NCI-H146 treated with DMSO at 0.1 percent for 48 hours (cell line): ENCODE data around the gene YAP1.

Experiments
- DNase-seq: peaks from one replicate; lab custom pipeline; 2025; ENCODE audit not compliant: unreplicated experiment; lab: John Stamatoyannopoulos, UW

The YAP1 gene

DNA sequence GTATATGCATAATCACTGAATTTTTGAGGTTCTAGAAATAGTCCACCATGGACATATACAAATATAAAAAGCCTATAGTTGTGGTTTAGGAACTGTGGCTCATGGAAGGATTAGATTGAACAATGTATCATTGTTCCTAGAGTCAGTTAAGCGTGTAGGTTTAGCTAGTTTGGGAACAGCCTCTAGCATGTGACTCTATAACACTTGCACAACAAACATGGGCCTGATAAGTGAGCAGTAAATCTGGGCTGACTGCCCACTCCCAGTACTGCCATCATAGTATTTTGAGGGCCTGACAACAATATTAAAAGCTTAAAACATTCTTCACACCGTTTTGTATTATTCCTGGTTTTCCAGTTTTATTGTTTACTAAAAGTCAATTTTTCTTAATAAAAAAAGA is 47.0 kb downstream of the YAP1 start:
- no peak for DNase-seq

- no peak for DNase-seq
Measured at GRCh38 chr11:102158164-102158735, 48.0 kb downstream of the YAP1 start.

GRCh38 chr11:102163368-102163767 is 53.1 kb downstream of the YAP1 start:
- DNase-seq: no peak

GRCh38 chr11:102166175-102167064 is 56.2 kb downstream of the YAP1 start:
- DNase-seq: no peak

- no peak for DNase-seq
Measured at GRCh38 chr11:102168481-102168880, 58.2 kb downstream of the YAP1 start.

DNA sequence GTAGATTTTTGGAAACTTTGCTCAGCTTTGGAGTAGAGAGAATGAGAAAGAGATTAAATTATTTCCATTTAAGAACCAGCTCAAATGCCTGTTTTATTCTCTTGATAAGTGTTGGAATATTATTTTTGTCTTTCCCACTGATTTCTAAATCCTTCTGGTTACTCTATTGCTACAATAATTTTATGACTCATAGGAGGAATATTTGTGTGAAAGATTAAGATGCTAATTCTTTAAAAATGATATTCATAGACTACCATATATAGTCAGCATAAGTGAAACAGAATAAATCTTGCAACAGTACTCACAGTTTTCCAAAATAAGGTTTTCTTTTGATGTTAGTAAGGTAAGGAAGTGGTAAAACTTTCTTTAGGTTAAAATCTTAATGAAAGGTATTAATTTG is 60.9 kb downstream of the YAP1 start:
- no peak for DNase-seq

DNA sequence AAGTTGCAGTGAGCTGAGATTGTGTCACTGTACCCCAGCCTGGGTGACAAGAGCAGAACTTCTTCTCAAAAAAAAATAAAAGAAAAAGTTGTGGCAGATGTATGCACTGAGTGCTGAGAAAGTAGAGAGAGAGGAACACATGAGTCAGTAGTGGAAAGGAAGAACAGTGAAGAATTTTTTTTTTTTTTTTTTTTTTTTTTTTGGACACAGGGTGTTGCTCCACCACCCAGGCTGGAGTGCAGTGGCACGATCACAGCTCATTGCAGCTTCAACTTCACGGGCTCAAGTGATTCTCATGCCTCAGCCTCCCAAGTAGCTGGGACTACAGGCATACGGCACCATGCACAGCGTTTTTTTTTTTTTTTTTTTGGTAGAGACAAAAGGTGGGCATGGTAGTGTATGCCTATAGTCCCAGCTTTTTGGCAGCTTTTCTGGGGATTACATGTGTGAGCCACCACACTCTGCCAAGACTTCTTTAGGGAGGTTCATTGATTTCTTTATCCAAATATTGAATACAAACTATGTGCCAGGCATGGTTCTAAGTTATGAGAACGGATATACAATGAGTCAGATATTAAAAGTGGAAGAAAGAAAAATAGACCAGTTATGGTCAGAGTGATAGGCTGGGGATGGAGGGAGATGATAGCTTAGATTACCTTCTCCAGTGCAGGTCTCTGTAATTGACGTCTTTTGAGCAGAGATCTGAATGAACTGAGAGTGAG is 62.0 kb downstream of the YAP1 start:
- DNase-seq: no peak

DNA sequence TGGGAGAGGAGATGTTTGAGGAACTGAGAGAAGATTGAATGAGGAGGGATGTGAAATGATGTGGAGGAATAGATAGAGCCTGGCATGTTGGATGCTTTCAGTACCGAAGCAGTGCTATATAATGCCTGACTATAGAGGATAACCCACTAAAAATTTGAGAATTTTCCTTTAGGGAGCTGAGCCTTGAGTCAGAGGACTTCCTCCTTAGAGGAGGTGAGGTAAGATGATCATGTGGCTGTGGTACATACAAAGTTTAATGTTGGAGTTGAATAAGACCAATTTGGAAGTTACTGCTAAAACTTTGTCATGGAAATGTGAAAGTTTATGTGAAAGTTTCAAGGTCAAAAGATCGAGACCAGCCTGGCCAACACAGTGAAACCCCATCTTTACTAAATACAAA is 66.9 kb downstream of the YAP1 start:
- DNase-seq: no peak

DNA sequence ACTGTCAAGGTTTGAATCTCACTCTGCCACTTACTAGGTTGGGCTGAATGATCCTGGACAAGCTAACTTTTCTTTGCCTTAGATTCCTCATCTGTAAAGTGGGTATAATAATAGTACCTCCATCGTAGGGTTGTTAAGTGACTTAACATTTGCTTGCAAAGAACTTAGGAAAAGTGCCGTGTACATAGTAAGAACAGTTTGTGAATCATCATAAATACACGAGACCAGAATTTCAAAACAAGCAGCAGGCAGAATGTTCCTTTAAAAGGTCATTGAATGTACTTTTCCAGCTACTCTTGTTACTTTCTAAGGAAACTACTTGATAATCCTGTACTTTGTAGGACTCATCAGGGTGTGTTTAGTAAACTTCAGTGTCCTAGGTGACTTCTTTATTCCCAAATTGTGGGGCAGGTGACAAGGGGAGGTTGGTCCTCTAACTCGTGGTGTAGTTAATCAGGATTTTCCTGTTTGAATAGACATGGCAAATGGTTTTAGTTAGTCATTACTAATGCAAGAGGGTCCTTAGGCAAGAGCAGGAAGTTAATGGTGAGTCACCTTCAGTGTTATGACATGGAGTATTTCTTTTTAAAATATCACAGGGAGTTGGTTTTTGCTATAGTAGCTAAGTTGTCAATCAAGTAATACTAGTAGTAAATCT is 67.9 kb downstream of the YAP1 start:
- no peak for DNase-seq

DNA sequence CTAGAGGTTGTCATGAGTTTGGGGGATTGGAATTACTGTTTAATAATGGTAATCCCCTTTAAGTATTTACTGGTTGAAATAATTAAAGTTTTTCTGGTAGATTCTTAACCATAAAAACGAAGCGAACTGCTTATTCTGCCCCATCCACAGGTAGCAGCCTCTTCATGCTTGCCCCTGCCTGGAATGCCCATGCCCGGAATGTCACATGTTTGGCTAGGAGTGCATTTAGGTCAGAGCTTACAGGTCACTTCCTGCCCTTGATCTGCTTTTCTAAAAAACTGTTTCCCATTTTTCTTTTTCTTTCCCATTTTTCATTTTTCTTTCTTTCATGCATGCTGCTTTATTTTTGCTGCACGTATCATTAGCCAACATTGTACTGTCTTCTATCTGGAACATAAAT is 69.1 kb downstream of the YAP1 start:
- no peak for DNase-seq

GRCh38 chr11:102184269-102184987 is 74.2 kb downstream of the YAP1 start:
- DNase-seq: no peak

DNA sequence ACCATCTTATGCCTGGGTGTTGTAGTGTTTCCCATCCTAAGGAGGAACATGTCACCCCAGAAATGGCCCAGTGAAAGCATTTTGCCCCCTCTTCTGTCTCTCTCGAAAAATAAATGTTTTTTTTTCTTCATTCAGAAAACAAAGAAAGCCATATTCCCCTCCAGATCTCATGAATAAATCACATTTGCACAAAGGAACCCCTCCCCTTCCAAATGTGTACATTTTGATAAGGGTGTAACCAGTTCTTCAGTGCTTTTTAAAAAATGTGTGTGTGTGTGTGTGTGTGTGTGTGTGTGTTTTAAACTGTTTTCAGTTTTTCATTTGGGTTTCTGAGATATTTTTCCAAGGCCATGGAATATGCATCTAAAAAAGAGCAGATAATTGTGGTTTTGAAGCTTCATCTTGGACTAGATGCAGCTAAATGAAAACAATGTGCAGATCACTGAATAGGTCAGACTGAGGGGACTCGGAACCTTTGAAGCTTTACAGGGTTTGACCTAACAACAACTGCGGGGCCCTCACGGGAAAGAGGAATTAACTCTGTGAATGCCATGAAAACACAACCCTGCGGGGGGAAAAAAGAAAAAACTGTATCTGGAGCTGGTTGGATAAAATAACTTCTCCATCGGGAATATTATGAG is 76.4 kb downstream of the YAP1 start:
- DNase-seq: no peak

GRCh38 chr11:102187416-102188151 is 77.3 kb downstream of the YAP1 start:
- DNase-seq: no peak

DNA sequence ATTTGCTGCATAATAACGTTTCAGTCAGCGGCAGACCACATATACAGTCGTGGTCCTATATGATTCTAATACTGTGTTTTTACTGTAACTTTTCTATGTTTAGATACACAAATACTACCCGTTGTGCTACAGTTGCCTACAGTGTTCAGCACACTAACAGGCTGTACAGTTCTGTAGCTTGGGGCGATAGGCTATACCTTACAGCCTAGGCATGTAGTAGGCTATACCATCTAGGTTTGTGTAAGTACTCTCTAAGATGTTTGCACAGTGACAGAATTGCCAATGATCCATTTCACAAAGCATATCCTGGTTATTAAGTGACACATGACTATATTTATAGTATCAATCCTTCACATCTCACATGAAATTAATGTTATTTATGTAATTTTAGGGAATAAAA is 78.2 kb downstream of the YAP1 start:
- DNase-seq: no peak

GRCh38 chr11:102191832-102192231 is 81.6 kb downstream of the YAP1 start:
- DNase-seq: no peak

DNA sequence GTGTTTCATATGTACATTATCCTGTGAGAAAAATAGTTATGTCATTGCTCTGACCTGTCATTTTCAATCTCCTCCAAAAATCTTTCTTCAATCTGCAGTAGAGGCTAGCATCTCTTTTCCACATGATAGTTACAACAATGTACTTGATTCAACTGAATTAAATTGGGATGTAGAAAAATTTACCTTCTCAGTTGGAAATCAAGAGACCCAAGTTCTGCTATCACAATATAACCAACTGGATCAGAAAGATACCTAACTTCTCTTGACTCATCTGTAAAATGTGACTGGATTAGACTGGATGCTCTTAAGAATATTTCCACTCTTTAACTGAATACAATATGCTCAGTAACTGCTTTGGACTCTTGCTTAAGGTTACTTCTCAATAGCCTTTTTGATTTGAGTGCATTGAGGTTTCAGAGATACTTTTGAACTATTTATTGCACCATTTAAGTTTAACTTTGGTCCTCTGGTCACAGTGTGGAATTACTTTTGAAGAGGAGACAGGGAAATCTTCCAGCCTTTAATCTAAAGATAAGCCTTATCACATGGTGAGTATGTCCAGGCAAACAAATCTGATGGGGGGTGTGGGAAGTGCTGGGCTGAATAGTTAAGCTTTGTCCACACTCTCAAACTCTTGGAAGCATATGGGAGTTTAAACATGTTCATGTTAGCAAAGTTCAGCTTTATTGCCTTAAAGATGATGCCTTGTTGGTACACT is 82.3 kb downstream of the YAP1 start:
- no peak for DNase-seq

GRCh38 chr11:102194257-102194656 is 84.0 kb downstream of the YAP1 start:
- no peak for DNase-seq

GRCh38 chr11:102194990-102195389 is 84.7 kb downstream of the YAP1 start:
- DNase-seq: no peak

- DNase-seq: no peak
Measured at GRCh38 chr11:102196351-102196750, 86.1 kb downstream of the YAP1 start.
